ENCODE measurements around the gene SIT1.
"Not testable (repeated sequence)": the region's sequence is repeated elsewhere in the genome, so short reads cannot be mapped to it uniquely, and the experiment has no call there.

SIT1 gene

DNA sequence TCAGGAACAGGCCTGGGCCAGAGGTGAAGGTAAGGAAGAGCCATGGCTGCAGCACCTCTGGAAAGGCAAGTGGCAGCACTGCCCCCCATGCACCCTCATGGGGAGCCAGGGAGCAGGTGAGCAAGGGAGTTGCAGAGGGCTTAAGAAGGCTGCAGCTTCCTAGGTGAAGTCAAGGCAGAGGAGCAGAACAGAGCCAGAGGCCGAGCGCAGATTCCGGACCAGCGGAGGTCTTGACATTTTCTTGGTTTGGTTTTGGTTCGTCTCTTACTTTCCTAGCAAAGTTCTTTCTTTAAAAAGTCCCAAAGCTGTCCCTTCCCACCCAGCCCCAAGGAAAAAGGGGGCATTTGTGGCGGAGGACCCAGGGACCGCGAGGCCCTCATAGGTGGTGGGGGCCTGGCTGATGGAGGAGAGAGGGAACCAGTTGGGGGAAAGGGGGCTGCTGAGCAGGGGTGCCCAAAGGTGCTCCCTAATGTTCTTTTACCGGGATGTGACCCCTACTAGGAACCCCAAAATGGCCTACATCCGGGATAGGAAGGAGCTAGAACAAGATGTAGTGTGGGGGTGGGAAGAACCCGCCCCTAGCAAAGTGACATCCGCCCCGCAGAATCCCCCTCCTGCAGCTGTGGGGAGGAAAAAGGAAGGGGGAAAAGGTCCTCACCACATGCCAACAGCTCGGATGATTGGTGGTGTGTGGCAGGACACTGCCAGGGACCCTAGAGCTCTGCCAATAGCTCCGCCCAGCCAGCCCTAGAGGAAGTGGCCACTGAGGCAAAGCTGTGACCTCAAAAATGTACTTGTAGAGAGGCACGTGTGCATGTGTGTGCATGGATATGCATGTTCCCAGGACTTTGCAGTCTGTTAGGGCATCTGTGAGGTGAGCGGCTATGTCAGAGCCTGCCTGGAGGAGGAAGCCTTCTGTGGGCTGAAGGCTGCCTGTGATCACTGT lies 31.6 kb downstream of the SIT1 start:
- no peak for DNase-seq (ENCODE audit: low read depth, low spot score)
- H3K4me3 ChIP-seq (ENCODE audit: low read depth, low read length), result no peak overlapping the region

DNA sequence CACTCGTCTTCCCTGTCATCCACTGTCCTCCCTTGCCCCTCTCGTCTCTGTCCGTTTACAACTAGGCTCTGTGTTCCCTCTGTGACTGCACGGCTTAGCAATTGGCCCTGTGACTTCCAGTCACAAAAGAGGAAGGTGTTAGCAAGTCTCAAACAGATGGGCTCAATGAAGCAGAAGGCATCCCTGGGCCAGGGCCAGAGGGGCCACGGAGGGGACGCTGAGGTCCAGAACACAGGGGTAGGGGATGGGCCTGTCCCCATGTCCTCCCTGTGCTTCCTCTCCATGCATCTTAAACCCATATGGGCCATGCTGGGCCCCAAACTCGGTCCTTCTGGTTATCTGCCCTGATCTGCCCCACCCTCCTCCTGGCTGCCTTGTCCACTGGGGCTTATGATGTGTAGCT lies 32.4 kb downstream of the SIT1 start, which contains the start of gene CD72:
Gene CD72 (minus strand): TSS at position 89 of the 403 bp plus-strand sequence. CDS start 110 bp downstream, outside the sequence.
- no peak for DNase-seq (ENCODE audit: low read depth, low spot score)
- TF ChIP-seq, protein P1, sequence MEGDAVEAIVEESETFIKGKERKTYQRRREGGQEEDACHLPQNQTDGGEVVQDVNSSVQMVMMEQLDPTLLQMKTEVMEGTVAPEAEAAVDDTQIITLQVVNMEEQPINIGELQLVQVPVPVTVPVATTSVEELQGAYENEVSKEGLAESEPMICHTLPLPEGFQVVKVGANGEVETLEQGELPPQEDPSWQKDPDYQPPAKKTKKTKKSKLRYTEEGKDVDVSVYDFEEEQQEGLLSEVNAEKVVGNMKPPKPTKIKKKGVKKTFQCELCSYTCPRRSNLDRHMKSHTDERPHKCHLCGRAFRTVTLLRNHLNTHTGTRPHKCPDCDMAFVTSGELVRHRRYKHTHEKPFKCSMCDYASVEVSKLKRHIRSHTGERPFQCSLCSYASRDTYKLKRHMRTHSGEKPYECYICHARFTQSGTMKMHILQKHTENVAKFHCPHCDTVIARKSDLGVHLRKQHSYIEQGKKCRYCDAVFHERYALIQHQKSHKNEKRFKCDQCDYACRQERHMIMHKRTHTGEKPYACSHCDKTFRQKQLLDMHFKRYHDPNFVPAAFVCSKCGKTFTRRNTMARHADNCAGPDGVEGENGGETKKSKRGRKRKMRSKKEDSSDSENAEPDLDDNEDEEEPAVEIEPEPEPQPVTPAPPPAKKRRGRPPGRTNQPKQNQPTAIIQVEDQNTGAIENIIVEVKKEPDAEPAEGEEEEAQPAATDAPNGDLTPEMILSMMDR (IDR thresholded peaks at IDR 0.05; ENCODE audit: low read depth, low read length), result no peak
- peak within 1 kb of the TSS; percentile 24 for H3K4me3 ChIP-seq (ENCODE audit: low read depth, low read length)
- in situ Hi-C loops (cut with HindIII; ENCODE audit: low sequenced_read_pairs), result no loop called here

More for the DNA sequence above, 31.6 kb downstream of the SIT1 start:
- TF ChIP-seq, protein P1 (IDR thresholded peaks at IDR 0.05; ENCODE audit: low read depth, low read length), result no peak
- in situ Hi-C loops (cut with HindIII; ENCODE audit: low sequenced_read_pairs), result no loop called here

GRCh38 chr9:35617548-35617947 lies 33.2 kb downstream of the SIT1 start:
- TF ChIP-seq, protein P1 (IDR thresholded peaks at IDR 0.05; ENCODE audit: low read depth, low read length), result no peak
- DNase-seq (ENCODE audit: low read depth, low spot score), result no peak
- in situ Hi-C loops (cut with HindIII; ENCODE audit: low sequenced_read_pairs), result no loop called here
- H3K4me3 ChIP-seq (ENCODE audit: low read depth, low read length), result no peak overlapping the region

GRCh38 chr9:35616681-35617459 lies 33.9 kb downstream of the SIT1 start:
- peak overlapping the region; percentile 24 for H3K4me3 ChIP-seq (ENCODE audit: low read depth, low read length)
- in situ Hi-C loops (cut with HindIII; ENCODE audit: low sequenced_read_pairs), result no loop called here
- TF ChIP-seq, protein P1 (IDR thresholded peaks at IDR 0.05; ENCODE audit: low read depth, low read length), result peak; percentile 0
- DNase-seq (ENCODE audit: low read depth, low spot score), result peak; percentile 27

DNA sequence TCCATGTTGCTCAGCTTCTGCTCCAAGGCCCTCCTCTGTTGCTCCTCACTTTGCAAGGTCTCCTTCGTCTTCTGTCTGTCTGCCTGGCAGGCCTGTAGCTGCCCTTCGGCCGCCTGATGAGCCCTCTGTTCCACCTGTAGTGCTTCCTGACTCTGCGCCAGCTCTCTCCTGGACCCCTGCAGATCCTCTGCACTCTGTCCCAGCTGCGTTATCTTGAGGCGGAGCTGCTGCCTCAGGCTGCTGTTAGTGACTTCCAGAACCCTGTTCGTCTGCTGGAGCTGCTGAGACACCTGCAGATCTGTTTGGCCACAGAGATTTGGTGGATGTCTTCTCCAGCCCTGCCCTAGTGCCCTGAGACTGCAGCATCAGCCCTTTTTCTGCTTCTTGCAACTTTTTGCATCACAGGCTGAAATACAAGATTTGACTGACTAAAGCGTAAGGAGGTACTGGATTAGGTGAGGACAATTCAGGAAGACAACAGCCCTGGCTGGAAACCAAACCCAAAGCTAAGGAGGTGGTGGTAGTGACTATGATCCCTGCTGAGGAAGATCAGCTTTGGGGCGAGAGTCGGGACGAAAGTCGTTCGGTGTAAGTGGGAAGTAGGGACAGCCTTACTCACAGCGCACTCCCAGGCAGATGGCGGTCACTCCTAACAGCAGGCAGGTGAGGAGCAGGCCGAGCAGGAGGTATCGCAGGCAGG lies 34.6 kb downstream of the SIT1 start:
- TF ChIP-seq, protein P1 (IDR thresholded peaks at IDR 0.05; ENCODE audit: low read depth, low read length), result no peak
- DNase-seq (ENCODE audit: low read depth, low spot score), result no peak
- no peak overlapping the region for H3K4me3 ChIP-seq (ENCODE audit: low read depth, low read length)
- in situ Hi-C loops (cut with HindIII; ENCODE audit: low sequenced_read_pairs), result no loop called here

GRCh38 chr9:35612843-35613242 lies 37.9 kb downstream of the SIT1 start:
- in situ Hi-C loops (cut with HindIII; ENCODE audit: low sequenced_read_pairs), result no loop called here
- TF ChIP-seq, protein P1 (IDR thresholded peaks at IDR 0.05; ENCODE audit: low read depth, low read length), result no peak
- no peak for DNase-seq (ENCODE audit: low read depth, low spot score)
- H3K4me3 ChIP-seq (ENCODE audit: low read depth, low read length), result no peak overlapping the region

- H3K4me3 ChIP-seq (ENCODE audit: low read depth, low read length); DNase-seq (ENCODE audit: low read depth, low spot score); in situ Hi-C loops (cut with HindIII; ENCODE audit: low sequenced_read_pairs): not testable (repeated sequence)
Observed at GRCh38 chr9:35612066-35612465, 38.7 kb downstream of the SIT1 start.

Data from astrocyte of the spinal cord (primary cell).